Keratinocyte (primary cell): ENCODE measurements around the gene AUP1. TPM values are rescaled to one million over a fixed set of nuclear protein-coding genes. Genes with fewer than 3 reads are reported as not detected.

Experiments
- DNase-seq: peaks from one replicate; pipeline ENCODE4 v3.0.0-alpha.2; 2011; ENCODE audit warnings: low read depth, missing footprints, low spot score
- FAIRE-seq: peaks from 2 replicates; lab custom pipeline; 2011; peaks lifted over from hg19 to GRCh38; lab: Jason Lieb, UNC
- H2AFZ ChIP-seq: 2 replicates; pipeline ENCODE4 v1.6.0; 2012; ENCODE audit warnings: low read length, control low read depth, inconsistent platforms; ENCODE audit not compliant: control insufficient read depth
- H3K27ac ChIP-seq: 2 replicates; pipeline ENCODE4 v1.5.1; 2011; ENCODE audit warnings: low read length; ENCODE audit not compliant: control insufficient read depth, insufficient read depth
- H3K27me3 ChIP-seq: 3 replicates; pipeline ENCODE4 v1.6.0; 2011; ENCODE audit warnings: low read length; ENCODE audit not compliant: control insufficient read depth, insufficient read depth; ENCODE audit errors: extremely low read depth
- H3K36me3 ChIP-seq, 2 experiments: 2 replicates in 1 of 2; 3 replicates in 1 of 2; pipeline ENCODE4 v1.5.1; 2011; ENCODE audit warnings: low read length in 2 of 2, mild to moderate bottlenecking in 1 of 2; ENCODE audit not compliant: control insufficient read depth in 2 of 2, insufficient read depth in 2 of 2; ENCODE audit errors: extremely low read depth in 1 of 2
- H3K4me1 ChIP-seq: 3 replicates; pipeline ENCODE4 v1.5.1; 2011; ENCODE audit warnings: low read length; ENCODE audit not compliant: control insufficient read depth, insufficient read depth; ENCODE audit errors: extremely low read depth
- H3K4me2 ChIP-seq: 3 replicates; pipeline ENCODE4 v1.6.0; 2011; ENCODE audit warnings: low read depth, low read length; ENCODE audit not compliant: control insufficient read depth, insufficient read depth; ENCODE audit errors: extremely low read depth
- H3K4me3 ChIP-seq, 3 experiments: fragments of 200-600 bp in 1 of 3; sonication (generic) in 1 of 3; 2 replicates in 2 of 3; 3 replicates in 1 of 3; pipeline ENCODE4 v1.5.1; 2011 to 2016; ENCODE audit warnings: low read length in 3 of 3, mild to moderate bottlenecking in 3 of 3, control low read depth in 2 of 3, inconsistent platforms in 1 of 3, low read depth in 1 of 3, mixed read lengths in 1 of 3, mixed run types in 1 of 3, moderate library complexity in 1 of 3; ENCODE audit not compliant: control insufficient read depth in 2 of 3, insufficient read depth in 2 of 3; ENCODE audit errors: extremely low read depth in 1 of 3
- H3K79me2 ChIP-seq: 2 replicates; pipeline ENCODE4 v1.6.0; 2012; ENCODE audit warnings: low read length; ENCODE audit not compliant: control insufficient read depth, insufficient read depth
- H3K9ac ChIP-seq: 3 replicates; pipeline ENCODE4 v1.6.0; 2011; ENCODE audit warnings: low read length; ENCODE audit not compliant: control insufficient read depth, insufficient read depth; ENCODE audit errors: extremely low read depth
- H3K9me1 ChIP-seq: 3 replicates; pipeline ENCODE4 v1.6.0; 2011; ENCODE audit warnings: low read length; ENCODE audit not compliant: control insufficient read depth, insufficient read depth; ENCODE audit errors: extremely low read depth
- H3K9me3 ChIP-seq: 2 replicates; pipeline ENCODE4 v1.5.1; 2012; ENCODE audit warnings: low read depth, low read length; ENCODE audit not compliant: control insufficient read depth
- H4K20me1 ChIP-seq: 3 replicates; pipeline ENCODE4 v1.6.0; 2011; ENCODE audit warnings: low read length; ENCODE audit not compliant: control insufficient read depth, insufficient read depth; ENCODE audit errors: extremely low read depth
- EZH2 ChIP-seq: IDR thresholded peaks from one replicate; pipeline ENCODE4 v1.6.1; 2012; ENCODE audit warnings: inconsistent platforms, mild to moderate bottlenecking, low read length, moderate library complexity
- dilution Hi-C: fragments of 300-500 bp; cut with MboI; formaldehyde crosslinking; loops from one replicate; pipeline ENCODE4 v1.7.0; 2020; ENCODE audit warnings: low sequenced_read_pairs; ENCODE audit not compliant: extremely low pct_ligation_motif_present
- polyA plus RNA-seq, 5 experiments: library from polyadenylated mRNA; depleted of rRNA in 3 of 5; stranded (reverse) in 3 of 5; stranded (forward) in 1 of 5; unstranded in 1 of 5; fragments of >200 nt; gene quantifications; 1 replicate in 1 of 5; 2 replicates in 3 of 5; 3 replicates in 1 of 5; pipeline versions ENCODE4 v1.2.1 to v1.2.3, GENCODE V29; 2011 to 2012; ENCODE audit warnings: missing spikeins in 2 of 5, low read depth in 1 of 5, low replicate concordance in 1 of 5
- TF ChIP-seq, protein P1 (sequence below), 3 experiments: IDR thresholded peaks in 1 of 3; conservative IDR thresholded peaks in 1 of 3; optimal IDR thresholded peaks in 1 of 3; 2 replicates in 2 of 3; 3 replicates in 1 of 3; pipeline versions ENCODE3 to v1.5.1; 2011; ENCODE audit warnings: low read length in 3 of 3, mild to moderate bottlenecking in 3 of 3, moderate library complexity in 2 of 3, control low read depth in 1 of 3, inconsistent platforms in 1 of 3; ENCODE audit not compliant: insufficient read depth in 2 of 3; ENCODE audit errors: extremely low read depth in 1 of 3

Gene AUP1
- polyA plus RNA-seq, 1 donor (not counting 4 experiments of a cell fraction or from before 2014, with no cell fraction given) = 94.9 TPM

DNA sequence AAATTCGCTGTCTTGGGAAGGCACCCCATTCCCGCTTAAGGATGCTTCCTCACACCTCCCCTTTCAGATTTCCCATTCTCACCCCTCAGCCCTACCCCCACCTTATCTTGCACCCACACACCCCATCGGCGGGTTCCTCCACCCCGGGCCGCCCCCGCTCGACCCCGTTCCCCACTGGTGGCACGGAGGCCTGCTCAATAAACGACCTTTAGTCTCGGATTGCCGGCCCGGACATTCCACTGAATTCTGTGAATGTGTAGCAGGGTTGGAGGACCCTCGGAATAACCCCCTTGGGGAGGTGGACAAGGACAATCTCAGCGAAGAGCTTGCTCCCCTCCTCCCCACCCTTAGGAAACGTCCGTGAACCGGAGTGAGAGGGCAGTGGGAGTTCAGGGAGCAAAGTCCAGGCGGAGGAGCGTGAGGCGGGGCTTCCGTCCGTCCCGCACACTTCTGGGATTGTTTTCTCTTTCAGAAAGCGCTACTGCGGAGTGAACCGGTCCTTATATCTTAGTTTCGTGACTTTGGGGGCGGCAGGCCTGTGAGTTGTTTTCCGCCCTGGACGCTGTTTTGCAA is 27.3 kb downstream of the AUP1 start:
- H3K27ac ChIP-seq = no peak overlapping the region
- H2AFZ ChIP-seq = peak overlapping the region; percentile 84
- H3K4me1 ChIP-seq = peaks cover 44% of the 10 kb centered on the region
- TF ChIP-seq, protein P1, sequence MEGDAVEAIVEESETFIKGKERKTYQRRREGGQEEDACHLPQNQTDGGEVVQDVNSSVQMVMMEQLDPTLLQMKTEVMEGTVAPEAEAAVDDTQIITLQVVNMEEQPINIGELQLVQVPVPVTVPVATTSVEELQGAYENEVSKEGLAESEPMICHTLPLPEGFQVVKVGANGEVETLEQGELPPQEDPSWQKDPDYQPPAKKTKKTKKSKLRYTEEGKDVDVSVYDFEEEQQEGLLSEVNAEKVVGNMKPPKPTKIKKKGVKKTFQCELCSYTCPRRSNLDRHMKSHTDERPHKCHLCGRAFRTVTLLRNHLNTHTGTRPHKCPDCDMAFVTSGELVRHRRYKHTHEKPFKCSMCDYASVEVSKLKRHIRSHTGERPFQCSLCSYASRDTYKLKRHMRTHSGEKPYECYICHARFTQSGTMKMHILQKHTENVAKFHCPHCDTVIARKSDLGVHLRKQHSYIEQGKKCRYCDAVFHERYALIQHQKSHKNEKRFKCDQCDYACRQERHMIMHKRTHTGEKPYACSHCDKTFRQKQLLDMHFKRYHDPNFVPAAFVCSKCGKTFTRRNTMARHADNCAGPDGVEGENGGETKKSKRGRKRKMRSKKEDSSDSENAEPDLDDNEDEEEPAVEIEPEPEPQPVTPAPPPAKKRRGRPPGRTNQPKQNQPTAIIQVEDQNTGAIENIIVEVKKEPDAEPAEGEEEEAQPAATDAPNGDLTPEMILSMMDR (optimal IDR thresholded peaks at IDR 0.05 in 1 of 3, IDR thresholded peaks at IDR 0.05 in 1 of 3, conservative IDR thresholded peaks at IDR 0.05 in 1 of 3; ENCODE audit: extremely low read depth in 1 of 3, insufficient read depth in 2 of 3, low read length in 3 of 3) = no peak
- TF ChIP-seq EZH2 = no peak
- H3K36me3 ChIP-seq = peaks cover 9 to 10% of the 10 kb centered on the region in 2 experiments
- DNase-seq (no peak), FAIRE-seq (no peak)
- no peaks in the 10 kb centered on the region for H4K20me1 ChIP-seq
- peak overlapping the region; percentile 94 for H3K4me2 ChIP-seq
- H3K9ac ChIP-seq = peak overlapping the region; percentile 64
- dilution Hi-C loops = no loop called here
- no peaks in the 10 kb centered on the region for H3K9me3 ChIP-seq
- peaks cover 16% of the 10 kb centered on the region for H3K79me2 ChIP-seq
- H3K4me3 ChIP-seq = peak overlapping the region; percentile 47 to 70 (median 63)
- H3K9me1 ChIP-seq = no peaks in the 10 kb centered on the region
- peaks cover 41% of the 10 kb centered on the region for H3K27me3 ChIP-seq

GRCh38 chr2:74501335-74502071 is 28.0 kb downstream of the AUP1 start:
- Histone ChIP-seq H3K9me3 (no peaks in the 10 kb centered on the region), H4K20me1 (no peaks in the 10 kb centered on the region), H3K9me1 (no peaks in the 10 kb centered on the region), H3K9ac (no peak overlapping the region), H3K4me3 (no peak overlapping the region), H2AFZ (no peak overlapping the region), H3K4me2 (no peak overlapping the region), H3K79me2 (peaks cover 9% of the 10 kb centered on the region), H3K4me1 (peaks cover 39% of the 10 kb centered on the region), H3K36me3 (peaks cover 9 to 10% of the 10 kb centered on the region in 2 experiments), H3K27ac (no peak overlapping the region), H3K27me3 (peaks cover 41% of the 10 kb centered on the region)
- dilution Hi-C loops = no loop called here
- DNase-seq = no peak
- FAIRE-seq = no peak
- TF ChIP-seq EZH2 = no peak
- TF ChIP-seq, protein P1 (optimal IDR thresholded peaks at IDR 0.05 in 1 of 3, IDR thresholded peaks at IDR 0.05 in 1 of 3, conservative IDR thresholded peaks at IDR 0.05 in 1 of 3; ENCODE audit: extremely low read depth in 1 of 3, insufficient read depth in 2 of 3, low read length in 3 of 3) = no peak
